Ovary (tissue), 9 donors: ENCODE data around the gene MTG1. TPM values are rescaled to one million over a fixed set of nuclear protein-coding genes. Genes with fewer than 3 reads are reported as not detected.

Experiments
- DNase-seq, 5 donors: peaks; one replicate each; pipeline ENCODE4 v3.0.0-alpha.2; 2019 to 2020
- H3K27ac ChIP-seq, 2 donors: fragments of 200-600 bp; one replicate each; pipeline versions ENCODE4 v1.5.1 to v1.8.0; 2019 to 2022
- H3K27me3 ChIP-seq: fragments of 200-600 bp; one replicate; pipeline ENCODE4 v1.8.0; 2022
- H3K36me3 ChIP-seq: fragments of 200-600 bp; sonication (generic); one replicate; pipeline ENCODE4 v1.5.1; 2019
- H3K4me1 ChIP-seq: one replicate; pipeline ENCODE4 v1.8.1; 2013; ENCODE audit warnings: mild to moderate bottlenecking, moderate library complexity; ENCODE audit not compliant: insufficient read depth
- H3K4me3 ChIP-seq: fragments of 200-600 bp; sonication (generic); one replicate; pipeline ENCODE4 v1.5.1; 2017
- H3K9me3 ChIP-seq, 2 donors: fragments of 200-600 bp in 1 of 2; sonication (generic) in 1 of 2; one replicate each; pipeline versions ENCODE4 v1.5.1 to v1.8.1; 2013 to 2019; ENCODE audit warnings: mild to moderate bottlenecking in 1 of 2, moderate library complexity in 1 of 2
- EP300 ChIP-seq: sonication (generic); formaldehyde crosslinking; IDR thresholded peaks from one replicate; pipeline ENCODE4 v1.6.1; 2017; ENCODE audit warnings: antibody characterized with exemption
- POLR2A ChIP-seq: fragments of 450-650 bp; IDR thresholded peaks from one replicate; pipeline ENCODE4 v1.6.1; 2017; ENCODE audit warnings: antibody characterized with exemption, mild to moderate bottlenecking, moderate library complexity
- WGBS, 3 donors: extraction: QIAGEN DNeasy Blood & Tissue Kit in 1 of 3; methylation state at CpG; one replicate each; pipeline versions ENCODE4 v1.1.5 to v1.1.7; 2013 to 2017; 5-methylcytosine and 5-hydroxymethylcytosine counted together
- intact Hi-C, 4 donors: fragments of 100-400 bp; cut with DNase I; formaldehyde crosslinking; loops; one replicate each; pipeline versions ENCODE4 v1.11.0 to v1.15.1; 2022 to 2023
- polyA plus RNA-seq, 2 donors: library from polyadenylated mRNA; stranded (reverse); fragments of 200-250 nt in 1 of 2; fragments of 350-450 nt in 1 of 2; fragmentation: Illumina TruSeq in 1 of 2; extraction: RNeasy Lipid Tissue Mini Kit (QIAGEN cat#74804) in 1 of 2; gene quantifications; one replicate each; pipeline ENCODE4 v1.2.3, GENCODE V29; 2013 to 2014
- total RNA-seq, 7 donors: library from RNA; depleted of rRNA in 2 of 7; stranded (reverse); fragments of >200 nt in 2 of 7; fragmentation: NEBNext Ultra II Directional in 3 of 7; extraction: Animal tissue kit (Norgen Biotek cat#: 25700) in 3 of 7; gene quantifications; one replicate each; pipeline versions ENCODE4 v1.1.0 to v1.2.4, GENCODE V29; 2016 to 2023
- TF ChIP-seq, protein P1 (sequence below), 3 donors: fragments of 450-650 bp in 2 of 3; fragments of 200-600 bp in 1 of 3; IDR thresholded peaks; one replicate each; pipeline versions ENCODE4 v1.5.1 to v1.8.0; 2016 to 2022; ENCODE audit warnings: antibody characterized with exemption in 3 of 3, mild to moderate bottlenecking in 1 of 3
- donor health status: DM: no; HTN: no; CAD: no; lungs with moderate emphysema.
- donor health status: DM: no; HTN: no; CAD: no.
- donor health status: Bipolar disorder and iron deficiency.
- donor health status: DM: yes; HTN: yes; CAD: no.
- donor health status: DM: no; HTN: no; CAD: no.
- donor health status: DM: yes; HTN: yes; CAD: no.

The MTG1 gene
- total and polyA plus RNA-seq, 9 donors, result 23.1 to 55.1 (median 33.7) TPM

DNA sequence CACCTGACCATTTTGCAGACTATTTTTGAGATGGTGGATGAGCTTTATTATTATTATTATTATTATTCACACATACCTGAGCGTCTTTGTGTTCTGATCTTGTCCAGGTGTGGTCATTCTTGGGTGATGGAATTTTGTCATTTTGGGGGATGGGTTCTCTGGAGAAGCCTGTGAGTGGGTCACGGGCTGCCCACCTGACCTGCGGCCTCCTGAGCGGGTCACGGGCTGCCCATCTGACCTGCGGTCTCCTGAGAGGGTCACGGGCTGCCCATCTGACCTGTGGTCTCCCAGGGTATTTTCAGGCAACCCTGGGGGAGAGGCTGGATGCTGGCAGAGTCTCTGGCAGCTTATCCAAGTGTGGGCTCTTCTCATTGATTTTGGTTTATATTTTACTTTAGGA lies 67.1 kb downstream of the MTG1 start:
- Histone ChIP-seq H3K4me1 (no peaks in the 10 kb centered on the region), H3K4me3 (no peak overlapping the region), H3K9me3 (no peaks in the 10 kb centered on the region), H3K36me3 (no peaks in the 10 kb centered on the region), H3K27me3 (no peaks in the 10 kb centered on the region), H3K27ac (no peak overlapping the region)
- DNase-seq, result no peak
- intact Hi-C loops, result no loop called here
- WGBS, 3 donors, result 91 to 97% (median 94%) methylated on average over 7 of the region's 7 CpGs
- TF ChIP-seq, protein P1, sequence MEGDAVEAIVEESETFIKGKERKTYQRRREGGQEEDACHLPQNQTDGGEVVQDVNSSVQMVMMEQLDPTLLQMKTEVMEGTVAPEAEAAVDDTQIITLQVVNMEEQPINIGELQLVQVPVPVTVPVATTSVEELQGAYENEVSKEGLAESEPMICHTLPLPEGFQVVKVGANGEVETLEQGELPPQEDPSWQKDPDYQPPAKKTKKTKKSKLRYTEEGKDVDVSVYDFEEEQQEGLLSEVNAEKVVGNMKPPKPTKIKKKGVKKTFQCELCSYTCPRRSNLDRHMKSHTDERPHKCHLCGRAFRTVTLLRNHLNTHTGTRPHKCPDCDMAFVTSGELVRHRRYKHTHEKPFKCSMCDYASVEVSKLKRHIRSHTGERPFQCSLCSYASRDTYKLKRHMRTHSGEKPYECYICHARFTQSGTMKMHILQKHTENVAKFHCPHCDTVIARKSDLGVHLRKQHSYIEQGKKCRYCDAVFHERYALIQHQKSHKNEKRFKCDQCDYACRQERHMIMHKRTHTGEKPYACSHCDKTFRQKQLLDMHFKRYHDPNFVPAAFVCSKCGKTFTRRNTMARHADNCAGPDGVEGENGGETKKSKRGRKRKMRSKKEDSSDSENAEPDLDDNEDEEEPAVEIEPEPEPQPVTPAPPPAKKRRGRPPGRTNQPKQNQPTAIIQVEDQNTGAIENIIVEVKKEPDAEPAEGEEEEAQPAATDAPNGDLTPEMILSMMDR (IDR thresholded peaks at IDR 0.05), result no peak
- TF ChIP-seq EP300 (no peak), POLR2A (no peak)

DNA sequence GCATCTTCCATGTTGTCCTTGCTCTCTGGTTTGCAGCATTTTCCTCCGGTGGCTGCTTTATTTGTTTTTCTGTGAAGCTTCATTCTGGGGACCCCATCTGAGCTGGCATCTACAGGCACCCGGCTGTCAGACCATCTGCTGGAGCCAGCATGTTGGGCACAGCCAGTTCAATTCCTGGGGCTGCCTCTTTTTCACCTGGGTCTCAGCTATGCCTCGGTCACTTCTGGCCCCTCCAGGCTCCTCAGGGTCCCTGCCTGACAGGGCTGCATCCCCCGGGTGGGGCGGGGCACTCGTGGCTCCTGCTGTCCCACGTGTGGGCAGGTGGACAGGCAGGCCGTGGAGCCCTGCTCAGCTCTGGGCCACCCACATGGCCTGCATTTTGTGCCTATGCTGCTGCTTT lies 67.9 kb downstream of the MTG1 start:
- 72 to 80% (median 76%) methylated on average over 7 to 8 of the region's 8 CpGs for WGBS, 3 donors
- Histone ChIP-seq H3K9me3 (no peaks in the 10 kb centered on the region), H3K36me3 (no peaks in the 10 kb centered on the region), H3K27ac (no peak overlapping the region), H3K27me3 (no peaks in the 10 kb centered on the region), H3K4me3 (no peak overlapping the region), H3K4me1 (no peaks in the 10 kb centered on the region)
- DNase-seq, result peak in 1 of 5 donors; percentile 3
- intact Hi-C loops, result no loop called here
- TF ChIP-seq POLR2A, result no peak
- TF ChIP-seq, protein P1 (IDR thresholded peaks at IDR 0.05), result no peak
- TF ChIP-seq EP300, result no peak

DNA sequence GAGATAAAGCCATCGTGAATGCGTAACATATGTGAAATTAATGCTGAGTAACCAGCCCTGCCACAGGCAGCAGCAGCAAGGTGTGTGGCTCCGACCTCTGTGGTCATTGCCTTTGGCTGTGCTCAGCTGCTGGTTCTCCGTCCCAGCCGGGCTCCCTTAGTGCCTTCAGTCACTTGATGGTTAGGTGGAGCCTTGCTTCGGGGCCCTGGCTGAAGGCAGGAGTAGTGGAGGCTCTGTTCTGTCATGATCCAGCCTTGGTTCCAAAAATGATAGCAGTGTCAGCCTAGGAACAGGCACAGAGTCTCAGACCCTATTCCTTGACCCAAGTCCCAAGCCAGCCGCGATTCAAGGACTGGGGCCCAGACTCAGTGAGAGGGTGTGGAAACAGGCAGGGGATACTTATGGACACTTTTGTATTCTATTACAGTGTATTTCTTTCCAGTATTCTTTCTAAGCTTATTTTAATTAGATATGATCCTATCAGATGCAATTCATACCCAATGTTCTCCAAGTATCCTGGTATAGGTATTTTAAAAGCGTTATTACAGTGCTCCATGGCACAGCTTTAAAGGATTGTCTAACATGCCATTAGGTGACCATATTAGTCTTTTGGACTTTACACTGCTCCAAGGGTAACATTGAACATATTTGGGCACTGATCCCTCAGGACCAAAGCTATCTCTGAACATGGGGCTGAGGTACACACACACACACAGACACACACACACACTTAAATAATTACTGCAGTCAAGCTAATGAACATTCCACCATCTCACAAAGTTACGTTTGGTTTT lies 68.8 kb downstream of the MTG1 start:
- Histone ChIP-seq H3K4me1 (no peaks in the 10 kb centered on the region), H3K27ac (no peak overlapping the region), H3K9me3 (no peaks in the 10 kb centered on the region), H3K27me3 (no peaks in the 10 kb centered on the region), H3K4me3 (no peak overlapping the region), H3K36me3 (no peaks in the 10 kb centered on the region)
- TF ChIP-seq, protein P1 (IDR thresholded peaks at IDR 0.05), result no peak
- TF ChIP-seq POLR2A, result no peak
- TF ChIP-seq EP300, result no peak
- no peak for DNase-seq
- 87 to 92% (median 90%) methylated on average over 10 of the region's 10 CpGs for WGBS, 3 donors
- intact Hi-C loops, result no loop called here

DNA sequence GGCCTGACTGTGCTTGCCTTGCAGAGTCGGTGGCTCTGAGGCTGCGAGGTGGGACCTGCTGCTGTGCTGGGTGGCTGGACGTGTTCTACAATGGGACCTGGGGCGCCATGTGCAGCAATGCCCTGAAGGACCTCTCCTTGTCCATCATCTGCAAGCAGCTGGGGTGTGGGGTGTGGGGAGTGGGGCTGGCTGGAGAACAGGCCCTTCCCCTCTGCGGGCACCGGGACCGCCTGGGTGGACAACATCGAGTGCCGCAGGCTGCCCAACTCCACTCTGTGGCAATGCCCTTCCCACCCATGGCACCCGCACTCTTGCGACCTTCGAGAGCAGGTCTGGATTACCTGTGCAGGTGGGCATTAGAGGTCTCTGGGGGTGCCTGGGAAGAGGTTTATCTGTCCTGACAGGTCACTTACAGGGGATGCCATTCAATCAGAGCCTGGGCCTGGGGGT lies 70.7 kb downstream of the MTG1 start:
- Histone ChIP-seq H3K9me3 (no peaks in the 10 kb centered on the region), H3K4me1 (no peaks in the 10 kb centered on the region), H3K4me3 (no peak overlapping the region), H3K27me3 (no peaks in the 10 kb centered on the region), H3K36me3 (no peaks in the 10 kb centered on the region), H3K27ac (no peak overlapping the region)
- peak in 1 of 5 donors; percentile 3 for DNase-seq
- WGBS, 3 donors, result 95 to 96% (median 96%) methylated on average over 12 of the region's 12 CpGs
- intact Hi-C loops, result no loop called here
- TF ChIP-seq, protein P1 (IDR thresholded peaks at IDR 0.05), result no peak
- no peak for TF ChIP-seq POLR2A
- TF ChIP-seq EP300, result no peak
